HL-60 (cell line): ENCODE results near the gene KCTD5.
"Not testable (repeated sequence)": the region's sequence is repeated elsewhere in the genome, so short reads cannot be mapped to it uniquely, and the experiment has no call there.

ENCODE experiments used
- CTCF ChIP-seq: IDR thresholded peaks from one replicate; pipeline ENCODE4 v1.5.1; 2011; ENCODE audit warnings: low read length, control low read depth, inconsistent platforms; ENCODE audit not compliant: insufficient read depth
- POLR2AphosphoS5 ChIP-seq: IDR thresholded peaks from 2 replicates; pipeline ENCODE4 v1.6.1; 2012; ENCODE audit warnings: low read depth
- TF ChIP-seq, protein P1 (sequence below): IDR thresholded peaks from 2 replicates; pipeline ENCODE4 v1.6.1; 2012; ENCODE audit warnings: low read depth; ENCODE audit not compliant: insufficient replicate concordance

GRCh38 chr16:2660014-2660662 is 22.2 kb upstream of the KCTD5 start:
- TF ChIP-seq CTCF, POLR2AphosphoS5: not testable (repeated sequence)
- TF ChIP-seq, protein P1, sequence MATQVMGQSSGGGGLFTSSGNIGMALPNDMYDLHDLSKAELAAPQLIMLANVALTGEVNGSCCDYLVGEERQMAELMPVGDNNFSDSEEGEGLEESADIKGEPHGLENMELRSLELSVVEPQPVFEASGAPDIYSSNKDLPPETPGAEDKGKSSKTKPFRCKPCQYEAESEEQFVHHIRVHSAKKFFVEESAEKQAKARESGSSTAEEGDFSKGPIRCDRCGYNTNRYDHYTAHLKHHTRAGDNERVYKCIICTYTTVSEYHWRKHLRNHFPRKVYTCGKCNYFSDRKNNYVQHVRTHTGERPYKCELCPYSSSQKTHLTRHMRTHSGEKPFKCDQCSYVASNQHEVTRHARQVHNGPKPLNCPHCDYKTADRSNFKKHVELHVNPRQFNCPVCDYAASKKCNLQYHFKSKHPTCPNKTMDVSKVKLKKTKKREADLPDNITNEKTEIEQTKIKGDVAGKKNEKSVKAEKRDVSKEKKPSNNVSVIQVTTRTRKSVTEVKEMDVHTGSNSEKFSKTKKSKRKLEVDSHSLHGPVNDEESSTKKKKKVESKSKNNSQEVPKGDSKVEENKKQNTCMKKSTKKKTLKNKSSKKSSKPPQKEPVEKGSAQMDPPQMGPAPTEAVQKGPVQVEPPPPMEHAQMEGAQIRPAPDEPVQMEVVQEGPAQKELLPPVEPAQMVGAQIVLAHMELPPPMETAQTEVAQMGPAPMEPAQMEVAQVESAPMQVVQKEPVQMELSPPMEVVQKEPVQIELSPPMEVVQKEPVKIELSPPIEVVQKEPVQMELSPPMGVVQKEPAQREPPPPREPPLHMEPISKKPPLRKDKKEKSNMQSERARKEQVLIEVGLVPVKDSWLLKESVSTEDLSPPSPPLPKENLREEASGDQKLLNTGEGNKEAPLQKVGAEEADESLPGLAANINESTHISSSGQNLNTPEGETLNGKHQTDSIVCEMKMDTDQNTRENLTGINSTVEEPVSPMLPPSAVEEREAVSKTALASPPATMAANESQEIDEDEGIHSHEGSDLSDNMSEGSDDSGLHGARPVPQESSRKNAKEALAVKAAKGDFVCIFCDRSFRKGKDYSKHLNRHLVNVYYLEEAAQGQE, result not testable (repeated sequence)
